Muscle of leg (tissue), 16 donors: ENCODE data around the gene ADI1. TPM values are rescaled to one million over a fixed set of nuclear protein-coding genes. Genes with fewer than 3 reads are reported as not detected.
A peak's percentile ranks its signal among the peaks of the same experiment; 100 is the strongest.

Source experiments
- DNase-seq: peaks from one replicate; pipeline ENCODE4 v3.0.0; 2013
- H3K27ac ChIP-seq: one replicate; pipeline ENCODE4 v1.5.1; 2013; ENCODE audit warnings: mild to moderate bottlenecking, low read length, control low read depth
- H3K27me3 ChIP-seq: one replicate; pipeline ENCODE4 v1.6.1; 2013; ENCODE audit warnings: low read length; ENCODE audit not compliant: control insufficient read depth, insufficient read depth
- H3K36me3 ChIP-seq: one replicate; pipeline ENCODE4 v1.6.1; 2013; ENCODE audit warnings: low read length; ENCODE audit not compliant: control insufficient read depth, insufficient read depth
- H3K4me1 ChIP-seq: one replicate; pipeline ENCODE4 v1.6.1; 2013; ENCODE audit warnings: low read length; ENCODE audit not compliant: control insufficient read depth, insufficient read depth
- H3K4me3 ChIP-seq: one replicate; pipeline ENCODE4 v1.5.1; 2013; ENCODE audit warnings: low read length, control low read depth
- H3K9me3 ChIP-seq: replicated peaks from 2 replicates; pipeline ENCODE4 v1.6.1; 2013; ENCODE audit warnings: low read depth, low read length; ENCODE audit not compliant: control insufficient read depth
- WGBS: methylation state at CpG from one replicate; pipeline ENCODE4 v1.1.5; 2013; ENCODE audit warnings: missing lambda C conversion rate; ENCODE audit not compliant: insufficient coverage; 5-methylcytosine and 5-hydroxymethylcytosine counted together
- long read RNA-seq, 11 donors: transcript quantifications; one replicate each; lab custom pipeline, GENCODE V29; 2026
- polyA plus RNA-seq, 8 donors: library from polyadenylated mRNA; unstranded; fragments of 120-200 nt; gene quantifications; one replicate each; pipeline versions ENCODE4 v1.2.1 to v1.2.3, GENCODE V29; 2013; ENCODE audit warnings: inconsistent platforms in 1 of 8, low replicate concordance in 1 of 8; ENCODE audit not compliant: insufficient read length in 8 of 8, insufficient read depth in 1 of 8
- total RNA-seq: library from RNA; stranded (reverse); fragments of 120-200 nt; gene quantifications from one replicate; pipeline ENCODE4 v1.2.4, GENCODE V29; 2013

Gene ADI1, protein sequence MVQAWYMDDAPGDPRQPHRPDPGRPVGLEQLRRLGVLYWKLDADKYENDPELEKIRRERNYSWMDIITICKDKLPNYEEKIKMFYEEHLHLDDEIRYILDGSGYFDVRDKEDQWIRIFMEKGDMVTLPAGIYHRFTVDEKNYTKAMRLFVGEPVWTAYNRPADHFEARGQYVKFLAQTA
- total RNA-seq (48.5 TPM), polyA plus RNA-seq (10 to 100 TPM; 50.5 to 66.1 (median 56.3) TPM)
- long read RNA-seq, donor 1, transcript ADI1-201 (4 exons, 2,391 nt) = major isoform, 31 of 31 reads
- long read RNA-seq, donor 1, partial matches to known transcripts = 0 of 31 reads
- long read RNA-seq, donor 1, other reads (novel, unspliced or antisense) = 0 of 31 reads
- long read RNA-seq, donor 2, transcript ADI1-201 (4 exons, 2,391 nt) = major isoform, 8 of 8 reads
- long read RNA-seq, donor 2, partial matches to known transcripts = 0 of 8 reads
- long read RNA-seq, donor 2, other reads (novel, unspliced or antisense) = 0 of 8 reads
- long read RNA-seq, donor 3, transcript ADI1-201 (4 exons, 2,391 nt) = major isoform, 73 of 73 reads
- long read RNA-seq, donor 3, partial matches to known transcripts = 0 of 73 reads
- long read RNA-seq, donor 3, other reads (novel, unspliced or antisense) = 0 of 73 reads
- long read RNA-seq, donor 4, transcript ADI1-201 (4 exons, 2,391 nt) = major isoform, 36 of 36 reads
- long read RNA-seq, donor 4, partial matches to known transcripts = 0 of 36 reads
- long read RNA-seq, donor 4, other reads (novel, unspliced or antisense) = 0 of 36 reads
- long read RNA-seq, donor 5, transcript ADI1-201 (4 exons, 2,391 nt) = major isoform, 125 of 125 reads
- long read RNA-seq, donor 5, partial matches to known transcripts = 0 of 125 reads
- long read RNA-seq, donor 5, other reads (novel, unspliced or antisense) = 0 of 125 reads
- long read RNA-seq, donor 6, transcript ADI1-201 (4 exons, 2,391 nt) = major isoform, 95 of 97 reads
- long read RNA-seq, donor 6, partial matches to known transcripts = 0 of 97 reads
- long read RNA-seq, donor 6, other reads (novel, unspliced or antisense) = 0 of 97 reads
- long read RNA-seq, donor 7, transcript ADI1-201 (4 exons, 2,391 nt) = major isoform, 46 of 46 reads
- long read RNA-seq, donor 7, partial matches to known transcripts = 0 of 46 reads
- long read RNA-seq, donor 7, other reads (novel, unspliced or antisense) = 0 of 46 reads
- long read RNA-seq, donor 8, transcript ADI1-201 (4 exons, 2,391 nt) = major isoform, 38 of 38 reads
- long read RNA-seq, donor 8, partial matches to known transcripts = 0 of 38 reads
- long read RNA-seq, donor 8, other reads (novel, unspliced or antisense) = 0 of 38 reads
- long read RNA-seq, donor 9, transcript ADI1-201 (4 exons, 2,391 nt) = major isoform, 41 of 41 reads
- long read RNA-seq, donor 9, partial matches to known transcripts = 0 of 41 reads
- long read RNA-seq, donor 9, other reads (novel, unspliced or antisense) = 0 of 41 reads
- long read RNA-seq, donor 10, transcript ADI1-201 (4 exons, 2,391 nt) = major isoform, 60 of 66 reads
- long read RNA-seq, donor 10, partial matches to known transcripts = 6 of 66 reads
- long read RNA-seq, donor 10, other reads (novel, unspliced or antisense) = 0 of 66 reads
- long read RNA-seq, donor 11, transcript ADI1-201 (4 exons, 2,391 nt) = major isoform, 48 of 2,843 reads
- long read RNA-seq, donor 11, partial matches to known transcripts = 990 of 2,843 reads
- long read RNA-seq, donor 11, other reads (novel, unspliced or antisense) = 1,805 of 2,843 reads

DNA sequence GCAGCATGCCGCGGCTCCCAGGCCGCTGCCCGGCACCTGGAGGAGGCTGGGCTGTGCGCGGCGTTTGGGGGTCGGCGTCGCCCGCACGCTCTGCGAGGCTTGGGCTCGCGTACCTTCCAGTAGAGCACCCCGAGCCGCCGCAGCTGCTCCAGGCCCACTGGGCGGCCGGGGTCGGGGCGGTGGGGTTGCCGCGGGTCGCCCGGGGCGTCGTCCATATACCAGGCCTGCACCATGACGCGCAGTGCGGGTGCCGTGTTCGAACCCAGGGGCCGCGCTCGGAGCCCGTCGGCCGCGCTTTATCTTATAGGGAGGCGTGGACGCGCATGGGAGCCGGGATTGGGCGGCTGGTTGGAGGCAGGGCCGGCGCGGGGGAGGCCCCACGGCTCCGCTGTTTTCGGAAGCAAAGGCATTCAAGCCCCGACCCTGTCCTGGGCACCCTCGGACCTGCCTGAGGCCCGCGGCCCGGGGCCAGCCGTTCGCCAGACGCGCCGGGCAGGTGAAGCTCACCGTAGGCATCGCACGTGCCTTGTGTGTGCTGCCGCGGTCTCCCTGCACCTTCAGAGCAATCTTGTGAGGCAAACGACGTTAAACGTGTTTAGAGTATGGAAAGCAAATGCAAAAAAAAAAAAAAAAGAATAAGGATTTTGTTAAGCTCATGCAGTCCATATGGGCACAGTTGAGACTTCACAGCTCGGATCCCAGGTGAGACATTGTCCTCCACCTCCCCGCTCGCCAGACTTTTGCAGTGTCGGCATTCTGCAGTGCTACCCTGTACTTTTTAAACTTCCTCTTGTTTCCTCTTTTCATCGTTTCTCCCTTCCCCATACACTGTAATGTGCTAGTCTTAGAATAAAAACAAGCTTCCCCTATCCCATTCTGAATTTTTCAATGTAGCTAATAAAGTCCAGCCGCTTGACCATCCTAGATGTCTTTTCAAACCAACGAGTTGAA lies at the start of gene ADI1:
ADI1 (minus strand) TSS at position 277 of the 951 bp plus-strand sequence; CDS start at position 233, 44 bp downstream.
- Histone ChIP-seq H3K4me1 (peaks cover 18% of the 10 kb centered on the region), H3K9me3 (no peaks in the 10 kb centered on the region), H3K36me3 (no peaks in the 10 kb centered on the region), H3K27ac (peak within 1 kb of the TSS; percentile 97), H3K4me3 (peak within 1 kb of the TSS; percentile 84), H3K27me3 (no peaks in the 10 kb centered on the region)
- DNase-seq = peak; percentile 91
- under 1% methylated on average over 72 of the region's 76 CpGs for WGBS

GRCh38 chr2:3566806-3567205 lies 47.5 kb upstream of the ADI1 start:
- Histone ChIP-seq H3K27ac (no peak overlapping the region), H3K36me3 (peaks cover 5% of the 10 kb centered on the region), H3K27me3 (no peaks in the 10 kb centered on the region), H3K4me3 (no peak overlapping the region), H3K9me3 (no peaks in the 10 kb centered on the region), H3K4me1 (no peaks in the 10 kb centered on the region)
- 94% methylated on average over 8 of the region's 9 CpGs for WGBS
- DNase-seq = no peak

DNA sequence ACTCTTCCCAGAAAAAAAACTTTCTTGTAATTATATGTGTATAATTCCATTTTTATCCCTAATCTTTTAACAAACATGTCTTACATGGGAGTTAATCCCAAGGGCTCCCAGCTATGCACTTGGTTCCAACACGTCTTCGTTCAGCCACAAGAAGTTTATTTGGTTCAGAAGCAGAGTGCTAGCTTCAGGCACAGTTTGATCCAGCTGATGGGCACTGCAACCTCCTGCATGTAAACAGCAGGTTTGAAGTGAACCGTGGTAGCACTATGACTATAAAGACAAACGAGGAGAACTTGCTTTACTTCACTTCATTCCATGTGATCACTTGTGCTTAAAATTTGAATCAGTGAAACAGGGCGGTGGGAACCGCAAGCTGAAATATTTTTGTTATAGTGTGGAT lies 45.8 kb upstream of the ADI1 start:
- no peak for DNase-seq
- H3K27ac ChIP-seq = no peak overlapping the region
- H3K9me3 ChIP-seq = no peaks in the 10 kb centered on the region
- H3K36me3 ChIP-seq = peaks cover 5% of the 10 kb centered on the region
- no peaks in the 10 kb centered on the region for H3K27me3 ChIP-seq
- no peak overlapping the region for H3K4me3 ChIP-seq
- no peaks in the 10 kb centered on the region for H3K4me1 ChIP-seq
- WGBS = 40% methylated on average over 1 of the region's 6 CpGs

DNA sequence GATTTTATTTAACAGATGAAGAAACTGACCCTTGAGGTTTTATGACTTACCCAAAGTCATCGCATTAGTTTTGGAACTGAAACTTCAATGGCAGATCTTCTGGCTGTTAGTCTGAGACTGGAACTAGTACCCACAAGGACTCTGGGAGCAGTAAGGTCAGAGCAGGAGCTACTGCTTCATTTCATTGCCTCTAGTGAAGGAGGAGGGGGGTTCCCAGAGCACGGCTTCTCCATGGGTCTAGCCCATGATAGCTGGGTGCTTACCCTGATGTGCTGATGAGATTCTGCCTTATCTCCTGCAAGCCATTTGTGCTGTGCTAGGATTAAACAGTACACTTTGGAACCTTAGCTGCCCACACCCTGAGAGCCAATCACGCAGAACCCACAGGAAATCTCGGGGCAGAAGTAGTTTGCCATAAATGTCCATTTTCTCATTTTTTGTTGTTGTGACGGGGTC lies 44.2 kb upstream of the ADI1 start:
- Histone ChIP-seq H3K9me3 (no peaks in the 10 kb centered on the region), H3K27ac (no peak overlapping the region), H3K36me3 (peaks cover 5% of the 10 kb centered on the region), H3K4me1 (peaks cover 8% of the 10 kb centered on the region), H3K27me3 (no peaks in the 10 kb centered on the region), H3K4me3 (no peak overlapping the region)
- 91% methylated on average over 5 of the region's 5 CpGs for WGBS
- no peak for DNase-seq

DNA sequence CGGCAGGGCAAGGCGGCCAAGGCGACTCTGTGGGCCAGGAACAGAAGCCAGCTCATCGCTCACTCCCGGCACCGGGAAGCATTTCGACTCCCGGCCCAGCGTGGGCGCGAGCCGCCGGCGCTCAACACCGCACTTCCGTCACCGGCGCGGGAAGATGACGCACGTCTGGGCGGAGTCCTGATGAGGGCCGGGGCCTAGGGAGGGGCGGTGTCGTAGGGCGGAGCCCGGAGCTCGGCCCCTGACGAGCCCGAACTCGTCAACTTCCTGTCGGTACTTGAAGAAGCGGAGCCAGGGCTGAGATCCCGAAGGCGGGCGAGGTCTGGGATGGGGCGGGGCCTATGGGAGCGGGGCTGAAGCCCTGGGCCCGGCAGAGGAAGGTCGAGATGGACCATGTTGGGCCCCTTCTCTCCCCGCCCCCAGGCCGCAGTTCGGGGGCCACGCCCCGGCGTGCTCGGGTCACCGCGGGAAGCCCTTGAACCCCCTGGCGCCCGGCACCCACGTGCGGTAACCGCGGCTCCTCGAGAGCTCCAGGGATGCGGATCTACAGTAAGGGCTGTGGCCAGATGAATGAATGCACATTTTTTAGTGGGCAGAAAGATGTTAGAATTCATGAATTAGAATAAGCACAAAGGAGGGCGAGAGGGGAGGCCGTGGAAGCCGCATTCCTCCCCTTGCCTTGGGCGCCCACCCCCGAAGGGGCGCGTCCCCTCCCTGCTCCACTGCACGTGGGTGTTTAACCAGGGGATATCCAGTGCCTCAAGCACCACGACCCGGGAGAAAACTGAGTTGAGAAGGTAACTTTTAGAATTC lies 39.1 kb upstream of the ADI1 start, which contains the start of gene RNASEH1:
RNASEH1 (minus strand) TSS at position 129 of the 810 bp plus-strand sequence; CDS start at position 56, 73 bp downstream.
- Histone ChIP-seq H3K9me3 (no peaks in the 10 kb centered on the region), H3K4me3 (peak within 1 kb of the TSS; percentile 95), H3K27me3 (no peaks in the 10 kb centered on the region), H3K27ac (peak within 1 kb of the TSS; percentile 97), H3K36me3 (peaks cover 31% of the 10 kb centered on the region), H3K4me1 (peaks cover 13% of the 10 kb centered on the region)
- under 1% methylated on average over 58 of the region's 67 CpGs for WGBS
- DNase-seq = peak; percentile 99

DNA sequence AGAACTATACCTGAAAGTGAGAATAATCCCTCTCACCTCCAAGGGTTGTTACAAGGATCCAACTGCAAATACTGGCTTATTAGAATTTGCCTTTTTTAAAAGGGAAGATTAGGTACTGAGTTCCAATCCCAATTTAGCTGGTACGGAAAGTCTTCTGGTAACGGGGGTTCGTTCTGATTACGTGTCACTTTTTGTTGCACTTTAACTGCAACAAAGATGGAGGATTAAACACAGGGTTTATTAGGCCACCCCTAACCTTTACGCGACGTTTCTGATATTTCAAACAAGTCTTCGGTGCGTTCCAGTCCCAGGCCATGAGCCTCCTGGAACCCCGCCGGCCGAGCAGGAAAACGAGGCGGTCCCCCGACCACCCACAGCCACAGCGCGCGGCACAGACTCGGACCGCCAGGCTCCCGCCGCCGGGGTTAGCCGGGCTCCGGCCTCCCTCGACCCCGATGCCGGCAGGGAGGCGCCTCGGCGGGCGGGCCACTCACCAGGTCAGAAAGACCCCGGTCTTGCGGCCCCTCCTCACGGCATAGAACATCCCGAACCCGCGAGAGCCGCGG lies 38.4 kb upstream of the ADI1 start:
- H3K9me3 ChIP-seq = no peaks in the 10 kb centered on the region
- peaks cover 34% of the 10 kb centered on the region for H3K36me3 ChIP-seq
- WGBS = 0% methylated on average over 38 of the region's 40 CpGs
- no peaks in the 10 kb centered on the region for H3K27me3 ChIP-seq
- peak overlapping the region; percentile 95 for H3K4me3 ChIP-seq
- peak overlapping the region; percentile 97 for H3K27ac ChIP-seq
- H3K4me1 ChIP-seq = peaks cover 13% of the 10 kb centered on the region
- DNase-seq = no peak

- Histone ChIP-seq H3K4me3 (no peak overlapping the region), H3K36me3 (peaks cover 59% of the 10 kb centered on the region), H3K27ac (no peak overlapping the region), H3K4me1 (peaks cover 8% of the 10 kb centered on the region), H3K27me3 (no peaks in the 10 kb centered on the region), H3K9me3 (no peaks in the 10 kb centered on the region)
- no peak for DNase-seq
- WGBS = 93% methylated on average over 7 of the region's 10 CpGs
Observed at GRCh38 chr2:3553946-3554345, 34.6 kb upstream of the ADI1 start.
